Prostate gland (tissue), 2 donors: ENCODE measurements around the gene TBC1D22B. TPM values are rescaled to one million over a fixed set of nuclear protein-coding genes. Genes with fewer than 3 reads are reported as not detected.

ENCODE experiments used
- DNase-seq: peaks from one replicate; pipeline ENCODE4 v3.0.0-alpha.2; 2019; ENCODE audit warnings: low spot score
- H3K27ac ChIP-seq, 2 donors: fragments of 200-600 bp; sonication (generic); 2 replicates each; pipeline ENCODE4 v1.5.1; 2017 to 2019
- H3K27me3 ChIP-seq: fragments of 200-600 bp; sonication (generic); replicated peaks from 2 replicates; pipeline ENCODE4 v1.5.1; 2019; ENCODE audit not compliant: insufficient read depth
- H3K36me3 ChIP-seq, 2 donors: fragments of 200-600 bp; sonication (generic); 1 replicate in 1 of 2; 2 replicates in 1 of 2; pipeline versions ENCODE4 v1.5.1 to v1.8.1; 2017 to 2019
- H3K4me1 ChIP-seq: fragments of 200-600 bp; sonication (generic); replicated peaks from 2 replicates; pipeline ENCODE4 v1.5.1; 2019
- H3K4me3 ChIP-seq, 2 donors: fragments of 200-600 bp; sonication (generic); 2 replicates each; pipeline ENCODE4 v1.5.1; 2017 to 2019
- H3K9me3 ChIP-seq: fragments of 200-600 bp; sonication (generic); 2 replicates; pipeline ENCODE4 v1.5.1; 2017
- CTCF ChIP-seq, 4 experiments: fragments of 200-600 bp in 2 of 4; fragments of 450-650 bp in 2 of 4; sonication (generic) in 2 of 4; IDR thresholded peaks; 1 replicate in 3 of 4; 2 replicates in 1 of 4; pipeline ENCODE4 v1.5.1; 2016 to 2019; ENCODE audit warnings: antibody characterized with exemption in 4 of 4, mild to moderate bottlenecking in 2 of 4, moderate library complexity in 2 of 4
- POLR2A ChIP-seq: fragments of 450-650 bp; IDR thresholded peaks from one replicate; pipeline ENCODE4 v1.6.1; 2016; ENCODE audit warnings: antibody characterized with exemption, mild to moderate bottlenecking
- POLR2AphosphoS5 ChIP-seq: sonication (generic); formaldehyde crosslinking; IDR thresholded peaks from one replicate; pipeline ENCODE4 v1.6.1; 2017; ENCODE audit warnings: antibody characterized with exemption
- WGBS: methylation state at CpG from one replicate; pipeline ENCODE4 v1.1.5; 2018; 5-methylcytosine and 5-hydroxymethylcytosine counted together
- intact Hi-C: fragments of 100-400 bp; cut with DNase I; formaldehyde crosslinking; loops from one replicate; pipeline ENCODE4 v1.14.2; 2022
- total RNA-seq, 2 donors: library from RNA; depleted of rRNA; stranded (reverse); fragments of >200 nt; gene quantifications; one replicate each; pipeline ENCODE4 v1.1.0, GENCODE V29; 2016

TBC1D22B gene
- total RNA-seq, 2 donors from 2014 or later: 10.7 to 27.0 TPM

- intact Hi-C loops: loop anchor here (10.0 kb wide), 2 partner anchors 203 to 333 kb away; partner anchors contain the start of gene MDGA1
- H3K9me3 ChIP-seq: no peaks in the 10 kb centered on the region
- 74% methylated on average over 2 of the region's 2 CpGs for WGBS
These were observed 104.7 kb downstream of the TBC1D22B start for GRCh38 chr6:37362101-37362828.

GRCh38 chr6:37365791-37366190 lies 108.2 kb downstream of the TBC1D22B start:
- TF ChIP-seq POLR2AphosphoS5: no peak
- no peak for TF ChIP-seq POLR2A
- peak in 1 of 4 experiments; percentile 25 for TF ChIP-seq CTCF (IDR thresholded peaks at IDR 0.05)
- intact Hi-C loops: loop anchor here (10.0 kb wide), 2 partner anchors 199 to 329 kb away; partner anchors contain the start of gene MDGA1
- no peak for DNase-seq
- H3K27me3 ChIP-seq: no peaks in the 10 kb centered on the region
- no peaks in the 10 kb centered on the region for H3K9me3 ChIP-seq
- no peak overlapping the region for H3K27ac ChIP-seq
- no peak overlapping the region for H3K4me3 ChIP-seq
- peaks cover 4% of the 10 kb centered on the region in 2 donors for H3K36me3 ChIP-seq
- WGBS: 21% methylated on average over 2 of the region's 2 CpGs
- no peaks in the 10 kb centered on the region for H3K4me1 ChIP-seq

More at GRCh38 chr6:37362101-37362828, 104.7 kb downstream of the TBC1D22B start:
- Histone ChIP-seq H3K4me3 (no peak overlapping the region), H3K27ac (no peak overlapping the region), H3K27me3 (no peaks in the 10 kb centered on the region), H3K4me1 (no peaks in the 10 kb centered on the region), H3K36me3 (peaks cover 4% of the 10 kb centered on the region in 2 donors)
- no peak for DNase-seq
- no peak for TF ChIP-seq POLR2A

GRCh38 chr6:37366910-37367309 lies 109.3 kb downstream of the TBC1D22B start:
- H3K9me3 ChIP-seq: no peaks in the 10 kb centered on the region
- H3K27me3 ChIP-seq: no peaks in the 10 kb centered on the region
- no peaks in the 10 kb centered on the region for H3K4me1 ChIP-seq
- intact Hi-C loops: loop anchor here (10.0 kb wide), 2 partner anchors 198 to 328 kb away; partner anchors contain the start of gene MDGA1
- no peak overlapping the region for H3K27ac ChIP-seq
- no peak for DNase-seq
- no peak for TF ChIP-seq POLR2A
- TF ChIP-seq CTCF (IDR thresholded peaks at IDR 0.05): no peak
- TF ChIP-seq POLR2AphosphoS5: no peak
- 74% methylated on average over 3 of the region's 3 CpGs for WGBS
- no peak overlapping the region for H3K4me3 ChIP-seq
- no peaks in the 10 kb centered on the region for H3K36me3 ChIP-seq

DNA sequence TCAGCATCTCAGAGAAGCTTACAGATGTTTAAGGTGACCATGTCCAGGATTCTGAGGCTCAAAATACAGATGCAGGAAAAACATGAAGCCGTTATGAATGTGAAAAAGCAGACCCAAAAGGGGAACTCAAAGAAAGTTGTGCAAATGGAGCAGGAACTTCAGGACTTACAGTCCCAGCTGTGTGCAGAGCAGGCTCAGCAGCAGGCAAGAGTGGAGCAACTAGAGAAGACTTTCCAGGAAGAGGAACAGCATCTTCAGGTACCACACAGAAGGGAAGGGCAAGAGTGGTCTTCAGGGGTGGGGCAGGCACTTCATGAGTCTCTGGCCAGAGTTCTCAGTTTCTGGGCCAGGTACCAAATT lies 111.4 kb downstream of the TBC1D22B start:
- 86% methylated on average over 1 of the region's 1 CpG for WGBS
- no peaks in the 10 kb centered on the region for H3K27me3 ChIP-seq
- no peaks in the 10 kb centered on the region for H3K4me1 ChIP-seq
- no peak for DNase-seq
- TF ChIP-seq CTCF (IDR thresholded peaks at IDR 0.05): no peak
- no peak for TF ChIP-seq POLR2AphosphoS5
- TF ChIP-seq POLR2A: no peak
- no peaks in the 10 kb centered on the region for H3K9me3 ChIP-seq
- no peaks in the 10 kb centered on the region for H3K36me3 ChIP-seq
- H3K4me3 ChIP-seq: no peak overlapping the region
- intact Hi-C loops: loop anchor here (10.0 kb wide), 2 partner anchors 196 to 326 kb away; partner anchors contain the start of gene MDGA1
- H3K27ac ChIP-seq: no peak overlapping the region

DNA sequence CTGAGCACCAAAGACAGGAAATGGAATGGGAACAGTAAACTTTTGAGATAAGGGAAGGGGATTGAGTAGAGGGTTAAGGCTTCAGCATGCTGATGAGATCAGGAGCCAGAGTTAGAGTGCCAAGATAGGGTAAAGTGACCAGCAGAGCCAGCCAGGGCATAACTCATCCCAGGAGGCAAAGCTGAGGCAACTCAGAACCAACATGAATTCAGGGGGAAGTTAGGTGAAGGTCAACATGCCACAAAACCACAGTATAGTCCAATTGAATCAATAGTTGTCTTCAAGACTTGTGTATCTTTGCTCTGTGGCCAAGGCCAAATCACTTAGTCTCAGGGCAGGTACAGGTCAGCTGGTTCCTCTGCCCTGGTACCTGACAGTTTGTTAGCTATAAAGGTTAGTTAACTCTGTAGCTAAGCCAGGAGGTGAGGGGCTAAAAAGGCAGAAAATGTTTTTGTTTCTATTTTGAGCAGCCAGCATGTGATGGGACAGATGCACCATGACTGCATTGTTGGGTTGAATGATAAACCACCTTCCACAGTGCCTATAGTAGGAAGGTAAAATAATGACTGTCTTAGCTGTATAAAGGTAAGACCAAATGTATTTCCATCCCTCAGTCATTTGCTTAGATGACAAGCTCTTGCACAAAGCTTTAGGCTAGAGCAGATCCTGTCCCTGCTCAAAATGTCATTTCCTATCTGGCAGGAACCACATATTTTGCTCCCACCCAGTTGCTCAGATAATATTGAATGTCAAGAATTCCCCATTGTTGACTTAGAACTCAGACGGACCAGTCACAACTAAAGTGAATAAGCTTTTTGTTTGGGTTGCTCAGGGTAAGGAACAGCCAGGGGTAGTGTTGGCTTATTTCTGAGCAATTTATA lies 112.0 kb downstream of the TBC1D22B start:
- no peak for DNase-seq
- TF ChIP-seq CTCF (IDR thresholded peaks at IDR 0.05) (no peak), POLR2A (no peak)
- intact Hi-C loops: loop anchor here (10.0 kb wide), 2 partner anchors 195 to 325 kb away; partner anchors contain the start of gene MDGA1
- 17% methylated on average over 1 of the region's 1 CpG for WGBS
- H3K27ac ChIP-seq: no peak overlapping the region
- no peaks in the 10 kb centered on the region for H3K9me3 ChIP-seq
- H3K36me3 ChIP-seq: no peaks in the 10 kb centered on the region
- H3K4me3 ChIP-seq: no peak overlapping the region
- H3K27me3 ChIP-seq: no peaks in the 10 kb centered on the region
- H3K4me1 ChIP-seq: no peaks in the 10 kb centered on the region
